G401.6 (cell line): ENCODE results near the gene IPCEF1.
"Not testable (repeated sequence)": the region's sequence is repeated elsewhere in the genome, so short reads cannot be mapped to it uniquely, and the experiment has no call there.

Experiments used
- FAIRE-seq: peaks from 2 replicates; lab custom pipeline; 2012; peaks lifted over from hg19 to GRCh38; lab: Jason Lieb, UNC

IPCEF1 gene

DNA sequence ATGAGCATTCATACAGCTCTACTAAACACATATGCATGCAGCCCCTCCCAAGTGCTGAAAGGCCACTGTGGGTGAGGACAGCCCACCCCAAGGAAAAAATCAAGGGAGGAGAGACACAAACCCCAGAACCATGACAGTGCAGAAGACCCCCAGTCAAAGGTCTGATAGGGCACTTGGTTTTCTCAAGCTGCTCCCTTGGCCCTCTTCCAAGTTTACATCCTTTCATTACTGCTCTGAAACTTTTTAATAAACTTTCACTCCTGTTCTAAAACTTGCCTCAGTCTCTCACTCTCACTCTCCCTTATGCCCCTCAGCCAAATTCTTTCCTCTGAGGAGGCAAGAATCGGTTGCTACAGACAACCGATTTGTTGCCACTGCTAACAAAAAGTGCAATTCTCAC lies 24.9 kb downstream of the IPCEF1 start:
- no peak for FAIRE-seq

GRCh38 chr6:154329350-154330170 lies 27.0 kb downstream of the IPCEF1 start:
- FAIRE-seq: no peak

- FAIRE-seq: not testable (repeated sequence)
Observed at GRCh38 chr6:154327313-154327712, 29.3 kb downstream of the IPCEF1 start.

DNA sequence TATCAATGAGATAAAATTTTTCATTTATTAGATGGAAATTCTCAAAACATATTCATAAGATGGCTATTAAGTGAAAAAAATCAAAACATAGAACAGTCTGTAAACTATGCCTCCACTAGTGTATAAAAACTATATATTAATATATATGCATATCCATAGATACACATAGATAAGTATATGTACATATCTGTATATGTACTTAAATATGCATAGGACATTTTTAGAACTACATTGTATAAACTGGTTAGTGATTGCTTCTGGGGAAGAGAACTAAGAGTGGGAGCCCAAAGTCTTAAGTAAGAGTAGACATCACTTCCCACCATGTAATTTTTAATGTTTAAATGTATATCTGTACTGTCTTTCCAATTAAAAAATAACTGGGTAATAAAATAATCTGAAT lies 31.5 kb downstream of the IPCEF1 start:
- no peak for FAIRE-seq

GRCh38 chr6:154320181-154320580 lies 36.4 kb downstream of the IPCEF1 start:
- no peak for FAIRE-seq

GRCh38 chr6:154319231-154319858 lies 37.3 kb downstream of the IPCEF1 start:
- FAIRE-seq: no peak

GRCh38 chr6:154318721-154319120 lies 37.9 kb downstream of the IPCEF1 start:
- FAIRE-seq: no peak

GRCh38 chr6:154316131-154316530 lies 40.5 kb downstream of the IPCEF1 start:
- no peak for FAIRE-seq

DNA sequence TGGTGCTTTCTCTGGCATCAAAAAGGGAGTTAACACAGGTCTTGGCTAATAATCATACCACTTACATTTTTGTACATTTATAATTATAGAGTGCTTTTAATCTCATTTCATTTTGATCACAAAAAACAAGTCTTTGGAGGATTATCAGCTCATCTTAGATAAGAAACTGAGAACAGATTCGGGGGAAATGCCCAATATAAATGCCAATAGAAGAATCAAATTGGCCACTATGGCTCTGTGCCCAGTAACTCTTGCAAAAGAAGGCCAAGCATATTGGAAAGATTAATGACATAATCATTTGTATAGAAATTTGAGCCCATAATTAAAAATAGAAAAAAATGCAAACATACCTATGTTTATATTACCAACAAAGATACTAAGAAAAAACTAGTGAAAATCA lies 42.5 kb downstream of the IPCEF1 start:
- no peak for FAIRE-seq

DNA sequence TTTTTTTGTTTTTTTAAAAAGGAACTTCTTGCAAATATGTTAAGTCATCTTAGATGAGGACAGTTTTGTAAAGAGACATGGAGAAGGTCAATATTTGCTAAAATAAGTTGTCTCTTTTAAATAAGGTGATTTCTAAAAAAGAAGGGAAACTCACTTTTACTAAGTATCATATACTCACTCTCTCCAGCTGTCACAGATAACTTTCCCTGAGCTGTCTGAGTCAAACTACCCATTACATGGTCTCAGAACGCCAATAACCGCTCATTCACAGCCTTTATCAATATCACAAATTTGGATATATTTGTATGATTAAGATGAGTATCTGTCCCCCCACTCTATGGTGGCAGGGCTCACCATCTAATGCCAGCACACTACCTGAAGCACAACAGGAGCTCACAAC lies 47.6 kb downstream of the IPCEF1 start:
- FAIRE-seq: no peak

GRCh38 chr6:154307696-154308425 lies 48.7 kb downstream of the IPCEF1 start:
- FAIRE-seq: no peak

- FAIRE-seq: not testable (repeated sequence)
Observed at GRCh38 chr6:154307147-154307546, 49.5 kb downstream of the IPCEF1 start.

DNA sequence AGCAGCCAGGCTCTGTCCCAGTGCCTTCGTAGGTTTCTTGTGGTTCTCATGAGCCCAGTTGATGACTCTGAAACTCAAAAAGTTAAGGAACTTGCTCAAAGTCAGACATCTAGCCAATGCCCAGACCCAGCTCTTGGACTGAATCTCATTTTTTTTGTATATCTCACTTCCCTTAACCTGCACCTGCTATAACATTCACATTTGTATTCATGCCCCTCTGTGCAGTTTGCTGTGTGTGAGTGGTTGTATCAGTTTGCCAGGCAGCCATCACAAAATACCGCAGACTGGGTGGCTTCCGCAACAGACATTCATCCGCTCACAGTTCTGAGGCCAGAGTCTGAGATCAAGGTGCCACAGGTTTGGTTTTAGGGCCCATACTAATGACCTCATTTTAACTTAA lies 49.9 kb downstream of the IPCEF1 start:
- FAIRE-seq: no peak

DNA sequence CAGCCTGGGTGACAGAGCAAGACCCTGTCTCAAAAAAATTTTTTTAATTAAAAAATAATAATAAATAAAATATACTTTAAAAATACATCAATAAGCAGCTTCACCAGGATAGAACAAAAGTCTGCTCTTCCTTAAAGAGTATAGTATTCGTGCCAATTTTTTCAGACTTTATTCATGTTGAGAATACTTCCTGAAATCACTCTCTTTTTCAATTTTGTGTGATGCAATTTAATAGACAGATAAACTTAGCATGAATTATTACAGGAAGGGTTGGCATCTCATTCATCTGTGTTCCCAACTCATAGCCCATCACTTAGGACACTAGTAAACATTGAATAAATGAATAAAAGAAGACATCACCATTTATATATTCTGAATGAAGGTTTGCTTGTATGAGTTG lies 52.4 kb downstream of the IPCEF1 start:
- no peak for FAIRE-seq

DNA sequence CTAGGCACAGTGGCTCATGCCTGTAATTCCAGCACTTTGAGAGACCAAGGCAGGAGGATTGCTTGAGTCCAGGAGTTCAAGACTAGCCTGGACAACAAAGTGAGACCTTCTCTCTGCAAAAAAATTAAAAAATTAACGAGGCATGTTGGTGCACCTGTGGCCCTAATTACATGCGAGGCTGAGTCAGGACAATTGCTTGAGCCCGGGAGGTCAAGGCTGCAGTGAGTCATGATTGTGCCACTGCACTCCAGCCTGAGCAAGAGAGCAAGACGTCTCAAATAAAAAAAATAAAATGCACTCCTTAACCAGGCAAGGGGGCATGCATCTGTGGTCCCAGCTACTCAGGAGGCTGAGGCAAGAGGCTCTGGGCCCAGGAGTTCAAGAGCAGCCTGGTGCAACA lies 53.0 kb downstream of the IPCEF1 start:
- FAIRE-seq: not testable (repeated sequence)

DNA sequence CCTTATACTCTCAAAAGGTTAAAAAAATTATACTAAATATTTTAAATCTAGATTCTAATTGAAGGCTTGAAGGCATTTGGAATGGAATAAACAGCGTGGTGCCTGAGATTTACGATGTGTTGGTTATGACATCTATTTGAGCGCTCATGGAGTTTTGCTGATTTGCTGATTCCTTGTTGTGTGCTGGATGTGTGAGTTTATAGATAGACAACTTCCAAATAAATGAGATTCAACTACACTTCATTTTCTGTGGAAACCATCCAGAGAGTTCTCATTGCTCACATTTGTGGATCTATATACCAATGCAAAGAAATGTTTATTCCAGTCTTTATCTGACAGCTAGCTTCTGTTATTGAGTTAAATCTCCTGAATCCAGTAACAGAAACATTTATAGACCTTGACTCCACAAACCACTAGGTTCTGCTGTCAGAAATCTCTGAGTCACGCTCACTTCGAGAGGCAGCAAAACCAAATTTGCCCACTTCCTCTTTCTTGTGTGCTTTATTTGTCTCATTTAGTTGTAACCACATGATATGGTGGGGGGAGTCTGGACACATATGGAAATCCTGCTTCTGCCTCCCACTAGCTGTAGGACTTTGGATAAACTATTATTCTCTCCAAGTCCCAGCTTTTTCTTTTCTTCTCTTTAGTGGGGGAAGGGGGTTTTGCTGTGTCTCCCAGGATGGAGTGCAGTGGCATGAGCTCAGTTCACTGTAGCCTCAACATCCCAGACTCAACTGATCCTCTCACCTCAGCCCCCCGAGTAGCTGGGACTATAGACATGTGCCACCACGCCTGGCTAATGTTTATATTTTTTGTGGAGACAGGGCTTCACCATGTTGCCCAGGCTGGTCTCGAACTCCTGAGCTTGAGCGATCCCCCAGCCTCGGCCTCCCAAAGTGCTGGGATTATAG lies 54.5 kb downstream of the IPCEF1 start:
- no peak for FAIRE-seq

DNA sequence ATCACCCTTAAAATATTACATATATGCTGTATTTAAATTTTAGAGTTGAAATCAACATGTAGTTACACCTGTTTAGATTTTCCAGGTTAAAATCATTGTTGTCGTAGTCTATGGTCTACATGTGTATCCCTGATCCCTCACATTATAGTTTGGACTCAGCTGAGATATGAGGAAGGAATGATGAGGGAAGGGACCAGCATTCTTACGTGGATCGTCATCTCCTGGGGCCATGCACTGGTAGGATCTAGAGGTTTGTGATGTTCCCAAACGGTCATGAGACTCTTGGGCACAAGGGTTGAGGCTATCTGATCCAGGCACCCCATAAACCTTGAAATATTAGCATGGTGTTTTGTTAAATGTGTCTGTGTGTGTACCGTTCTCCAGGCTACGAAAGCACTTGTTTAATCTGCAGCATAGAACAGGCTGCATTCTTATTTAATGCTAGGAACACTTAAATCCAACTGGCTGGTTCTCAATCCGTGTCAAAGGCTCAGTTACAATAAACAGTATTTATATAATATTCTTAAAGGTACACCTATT lies 55.4 kb downstream of the IPCEF1 start:
- no peak for FAIRE-seq

GRCh38 chr6:154298297-154298696 lies 58.3 kb downstream of the IPCEF1 start:
- no peak for FAIRE-seq

DNA sequence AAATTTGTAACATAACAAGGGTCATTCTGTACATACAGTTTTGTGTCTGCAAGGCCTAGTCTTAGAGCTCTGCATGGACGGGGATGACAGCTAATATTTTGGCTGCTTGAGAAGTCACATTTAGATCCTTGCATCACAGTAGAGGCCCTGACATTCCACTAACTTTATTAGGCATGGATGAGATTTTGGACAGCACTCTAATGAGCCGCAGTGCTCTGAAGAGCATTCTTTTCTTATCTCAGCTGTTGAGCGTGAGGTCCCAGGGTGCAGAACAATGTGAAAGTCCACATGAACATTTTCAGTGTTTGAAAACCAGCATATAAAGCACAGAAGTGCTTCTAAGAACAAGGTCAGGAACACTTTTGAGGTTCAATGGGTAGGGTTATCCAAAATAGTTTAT lies 58.9 kb downstream of the IPCEF1 start:
- FAIRE-seq: no peak

- FAIRE-seq: no peak
Observed at GRCh38 chr6:154297210-154297609, 59.4 kb downstream of the IPCEF1 start.

GRCh38 chr6:154295733-154296132 lies 60.9 kb downstream of the IPCEF1 start:
- no peak for FAIRE-seq
